GM12878 (cell line): ENCODE data around the gene SURF6. TPM values are rescaled to one million over a fixed set of nuclear protein-coding genes. Genes with fewer than 3 reads are reported as not detected.

Experiments
- polyA plus RNA-seq, 11 experiments: library from polyadenylated mRNA; depleted of rRNA in 4 of 11; unstranded in 6 of 11; stranded (reverse) in 5 of 11; fragments of >200 nt; fragmentation: Nextera tagmentation in 4 of 11; fragmentation: Illumina TruSeq in 1 of 11; extraction: Ambion mirVana in 4 of 11; extraction: Trizol in 1 of 11; gene quantifications; 1 replicate in 1 of 11; 2 replicates in 10 of 11; pipeline versions ENCODE4 v1.2.1 to v1.2.3, GENCODE V29; 2011 to 2016; ENCODE audit warnings: inconsistent platforms in 2 of 11, missing spikeins in 2 of 11, low read depth in 1 of 11
- small RNA-seq: library from RNA; depleted of rRNA; stranded (forward); fragments of <200 nt; gene quantifications from one replicate; pipeline ENCODE3, GENCODE V24; 2014
- total RNA-seq, 4 experiments: library from RNA; depleted of rRNA in 3 of 4; stranded (reverse); fragments of >200 nt in 3 of 4; fragmentation: Illumina TruSeq in 1 of 4; extraction: Trizol in 1 of 4; gene quantifications; 2 replicates each; pipeline versions ENCODE4 v1.2.1 to v1.2.3, GENCODE V29; 2013 to 2021

SURF6 gene
- total and polyA plus RNA-seq, 10 of the 15 experiments (the other 5 are each of a cell fraction or from before 2014, with no cell fraction given), result 2.2 to 27.2 (median 15.1) TPM

Small RNA genes lying within 50 kb of the gene (small RNA-seq; reads per million reads assigned to genes)
- gene RF00019 (not detected), gene SNORD24 (not detected), gene SNORD36A (not detected), gene SNORD36B (not detected), gene SNORD36C (not detected)

Other genes with a start within 250 kb of the SURF6 start
Only the 7 nearest of the 16 such genes appear.
- gene ABO, start 61.0 kb downstream of the SURF6 start, total RNA-seq (2014; rRNA removed), result not detected in 2 replicates
- gene ABO, start 61.0 kb downstream of the SURF6 start, total RNA-seq (2014; rRNA removed; fragmentation: Illumina TruSeq; extraction: Trizol), result not detected in 2 replicates
- not detected in 2 replicates for gene ABO, start 61.0 kb downstream of the SURF6 start, total RNA-seq (2021)
- not detected in 2 replicates for gene ABO, start 61.0 kb downstream of the SURF6 start, polyA plus RNA-seq (2011; rRNA removed)
- not detected in 2 replicates for gene ABO, start 61.0 kb downstream of the SURF6 start, polyA plus RNA-seq (2014; fragmentation: Illumina TruSeq; extraction: Trizol)
- not detected for gene ABO, start 61.0 kb downstream of the SURF6 start, polyA plus RNA-seq (2014; fragmentation: Nextera tagmentation; extraction: Ambion mirVana)
- gene ABO, start 61.0 kb downstream of the SURF6 start, polyA plus RNA-seq (2014; rRNA removed), result not detected in 2 replicates
- under 1 TPM in 1 of 2 experiments, not detected in 1; 0.10 TPM for gene ABO, start 61.0 kb downstream of the SURF6 start, polyA plus RNA-seq (2016; fragmentation: Nextera tagmentation; extraction: Ambion mirVana)
- 21.5 and 25.5 TPM in 2 replicates for gene MED22, start 11.9 kb upstream of the SURF6 start, total RNA-seq (2014; rRNA removed)
- 13.4 and 15.4 TPM in 2 replicates for gene MED22, start 11.9 kb upstream of the SURF6 start, total RNA-seq (2014; rRNA removed; fragmentation: Illumina TruSeq; extraction: Trizol)
- gene MED22, start 11.9 kb upstream of the SURF6 start, total RNA-seq (2021), result 31.8 and 35.4 TPM in 2 replicates
- 10.6 and 26.1 TPM in 2 replicates for gene MED22, start 11.9 kb upstream of the SURF6 start, polyA plus RNA-seq (2011; rRNA removed)
- gene MED22, start 11.9 kb upstream of the SURF6 start, polyA plus RNA-seq (2014; fragmentation: Illumina TruSeq; extraction: Trizol), result 6.2 and 15.0 TPM in 2 replicates
- gene MED22, start 11.9 kb upstream of the SURF6 start, polyA plus RNA-seq (2014; fragmentation: Nextera tagmentation; extraction: Ambion mirVana), result 1 to 10 TPM; 1.4 to 3.4 TPM
- gene MED22, start 11.9 kb upstream of the SURF6 start, polyA plus RNA-seq (2014; rRNA removed), result 42.0 and 42.1 TPM in 2 replicates
- gene MED22, start 11.9 kb upstream of the SURF6 start, polyA plus RNA-seq (2016; fragmentation: Nextera tagmentation; extraction: Ambion mirVana), result 10 to 100 TPM; 24.3 to 25.0 TPM
- 3,012 and 3,152 TPM in 2 replicates for gene RPL7A, start 12.0 kb upstream of the SURF6 start, total RNA-seq (2014; rRNA removed)
- gene RPL7A, start 12.0 kb upstream of the SURF6 start, total RNA-seq (2014; rRNA removed; fragmentation: Illumina TruSeq; extraction: Trizol), result 4,456 and 4,552 TPM in 2 replicates
- gene RPL7A, start 12.0 kb upstream of the SURF6 start, total RNA-seq (2021), result 3,952 and 4,036 TPM in 2 replicates
- 2,241 and 2,769 TPM in 2 replicates for gene RPL7A, start 12.0 kb upstream of the SURF6 start, polyA plus RNA-seq (2011; rRNA removed)
- 5,018 and 5,193 TPM in 2 replicates for gene RPL7A, start 12.0 kb upstream of the SURF6 start, polyA plus RNA-seq (2014; fragmentation: Illumina TruSeq; extraction: Trizol)
- 1,000 to 10,000 TPM; 3,258 to 3,500 TPM for gene RPL7A, start 12.0 kb upstream of the SURF6 start, polyA plus RNA-seq (2014; fragmentation: Nextera tagmentation; extraction: Ambion mirVana)
- gene RPL7A, start 12.0 kb upstream of the SURF6 start, polyA plus RNA-seq (2014; rRNA removed), result 3,393 and 3,435 TPM in 2 replicates
- 100 to 1,000 TPM; 917 to 932 TPM for gene RPL7A, start 12.0 kb upstream of the SURF6 start, polyA plus RNA-seq (2016; fragmentation: Nextera tagmentation; extraction: Ambion mirVana)
- 20.1 and 23.1 TPM in 2 replicates for gene SURF1, start 20.3 kb upstream of the SURF6 start, total RNA-seq (2014; rRNA removed)
- 17.7 and 17.9 TPM in 2 replicates for gene SURF1, start 20.3 kb upstream of the SURF6 start, total RNA-seq (2014; rRNA removed; fragmentation: Illumina TruSeq; extraction: Trizol)
- gene SURF1, start 20.3 kb upstream of the SURF6 start, total RNA-seq (2021), result 27.6 and 27.9 TPM in 2 replicates
- 25.4 and 31.6 TPM in 2 replicates for gene SURF1, start 20.3 kb upstream of the SURF6 start, polyA plus RNA-seq (2011; rRNA removed)
- 21.2 and 22.8 TPM in 2 replicates for gene SURF1, start 20.3 kb upstream of the SURF6 start, polyA plus RNA-seq (2014; fragmentation: Illumina TruSeq; extraction: Trizol)
- 10 to 100 TPM; 19.2 to 34.6 TPM for gene SURF1, start 20.3 kb upstream of the SURF6 start, polyA plus RNA-seq (2014; fragmentation: Nextera tagmentation; extraction: Ambion mirVana)
- 31.5 and 32.3 TPM in 2 replicates for gene SURF1, start 20.3 kb upstream of the SURF6 start, polyA plus RNA-seq (2014; rRNA removed)
- gene SURF1, start 20.3 kb upstream of the SURF6 start, polyA plus RNA-seq (2016; fragmentation: Nextera tagmentation; extraction: Ambion mirVana), result 10 to 100 TPM; 45.6 to 46.4 TPM
- 25.6 and 31.3 TPM in 2 replicates for gene SURF2, start 20.4 kb upstream of the SURF6 start, total RNA-seq (2014; rRNA removed)
- gene SURF2, start 20.4 kb upstream of the SURF6 start, total RNA-seq (2014; rRNA removed; fragmentation: Illumina TruSeq; extraction: Trizol), result 12.8 and 18.2 TPM in 2 replicates
- 19.4 and 23.4 TPM in 2 replicates for gene SURF2, start 20.4 kb upstream of the SURF6 start, total RNA-seq (2021)
- gene SURF2, start 20.4 kb upstream of the SURF6 start, polyA plus RNA-seq (2011; rRNA removed), result 7.5 and 12.1 TPM in 2 replicates
- gene SURF2, start 20.4 kb upstream of the SURF6 start, polyA plus RNA-seq (2014; fragmentation: Illumina TruSeq; extraction: Trizol), result 5.3 and 10.0 TPM in 2 replicates
- 1 to 10 TPM; 4.0 to 7.6 TPM for gene SURF2, start 20.4 kb upstream of the SURF6 start, polyA plus RNA-seq (2014; fragmentation: Nextera tagmentation; extraction: Ambion mirVana)
- gene SURF2, start 20.4 kb upstream of the SURF6 start, polyA plus RNA-seq (2014; rRNA removed), result 37.3 and 42.5 TPM in 2 replicates
- 10 to 100 TPM; 37.8 to 41.7 TPM for gene SURF2, start 20.4 kb upstream of the SURF6 start, polyA plus RNA-seq (2016; fragmentation: Nextera tagmentation; extraction: Ambion mirVana)
- gene SURF4, start 39.9 kb upstream of the SURF6 start, total RNA-seq (2014; rRNA removed), result 119 and 120 TPM in 2 replicates
- gene SURF4, start 39.9 kb upstream of the SURF6 start, total RNA-seq (2014; rRNA removed; fragmentation: Illumina TruSeq; extraction: Trizol), result 60.4 and 70.0 TPM in 2 replicates
- 95.3 and 107 TPM in 2 replicates for gene SURF4, start 39.9 kb upstream of the SURF6 start, total RNA-seq (2021)
- gene SURF4, start 39.9 kb upstream of the SURF6 start, polyA plus RNA-seq (2011; rRNA removed), result 67.3 and 74.8 TPM in 2 replicates
- 61.0 and 73.5 TPM in 2 replicates for gene SURF4, start 39.9 kb upstream of the SURF6 start, polyA plus RNA-seq (2014; fragmentation: Illumina TruSeq; extraction: Trizol)
- 10 to 100 TPM in 1 of 2 experiments, 1 to 10 TPM in 1; 6.4 to 12.6 TPM for gene SURF4, start 39.9 kb upstream of the SURF6 start, polyA plus RNA-seq (2014; fragmentation: Nextera tagmentation; extraction: Ambion mirVana)
- gene SURF4, start 39.9 kb upstream of the SURF6 start, polyA plus RNA-seq (2014; rRNA removed), result 82.6 and 83.9 TPM in 2 replicates
- gene SURF4, start 39.9 kb upstream of the SURF6 start, polyA plus RNA-seq (2016; fragmentation: Nextera tagmentation; extraction: Ambion mirVana), result 100 to 1,000 TPM; 121 to 134 TPM
- 0.40 and 0.44 TPM in 2 replicates for gene STKLD1, start 40.2 kb upstream of the SURF6 start, total RNA-seq (2014; rRNA removed)
- gene STKLD1, start 40.2 kb upstream of the SURF6 start, total RNA-seq (2014; rRNA removed; fragmentation: Illumina TruSeq; extraction: Trizol), result 0.23 TPM in 1 of 2 replicates, not detected in the other
- 0.35 TPM in 1 of 2 replicates, not detected in the other for gene STKLD1, start 40.2 kb upstream of the SURF6 start, total RNA-seq (2021)
- 0.34 and 0.48 TPM in 2 replicates for gene STKLD1, start 40.2 kb upstream of the SURF6 start, polyA plus RNA-seq (2011; rRNA removed)
- 0.40 TPM in 1 of 2 replicates, not detected in the other for gene STKLD1, start 40.2 kb upstream of the SURF6 start, polyA plus RNA-seq (2014; fragmentation: Illumina TruSeq; extraction: Trizol)
- gene STKLD1, start 40.2 kb upstream of the SURF6 start, polyA plus RNA-seq (2014; fragmentation: Nextera tagmentation; extraction: Ambion mirVana), result under 1 TPM in 1 of 2 experiments, not detected in 1; 0.24 TPM
- gene STKLD1, start 40.2 kb upstream of the SURF6 start, polyA plus RNA-seq (2014; rRNA removed), result 0.37 TPM in 1 of 2 replicates, not detected in the other
- under 1 TPM; 0.07 to 0.13 TPM for gene STKLD1, start 40.2 kb upstream of the SURF6 start, polyA plus RNA-seq (2016; fragmentation: Nextera tagmentation; extraction: Ambion mirVana)